Activated CD4-positive, alpha-beta T cell treated with anti-CD3 and anti-CD28 coated beads, Interleukin-2, amount 50 U/mL, for 48 hours (primary cell): ENCODE results near the gene MOV10.
"Not testable (repeated sequence)": the region's sequence is repeated elsewhere in the genome, so short reads cannot be mapped to it uniquely, and the experiment has no call there.

ENCODE experiments used
- DNase-seq, 2 experiments: peaks; one replicate each; pipeline ENCODE4 v3.0.0-alpha.2; 2020

MOV10 gene, protein sequence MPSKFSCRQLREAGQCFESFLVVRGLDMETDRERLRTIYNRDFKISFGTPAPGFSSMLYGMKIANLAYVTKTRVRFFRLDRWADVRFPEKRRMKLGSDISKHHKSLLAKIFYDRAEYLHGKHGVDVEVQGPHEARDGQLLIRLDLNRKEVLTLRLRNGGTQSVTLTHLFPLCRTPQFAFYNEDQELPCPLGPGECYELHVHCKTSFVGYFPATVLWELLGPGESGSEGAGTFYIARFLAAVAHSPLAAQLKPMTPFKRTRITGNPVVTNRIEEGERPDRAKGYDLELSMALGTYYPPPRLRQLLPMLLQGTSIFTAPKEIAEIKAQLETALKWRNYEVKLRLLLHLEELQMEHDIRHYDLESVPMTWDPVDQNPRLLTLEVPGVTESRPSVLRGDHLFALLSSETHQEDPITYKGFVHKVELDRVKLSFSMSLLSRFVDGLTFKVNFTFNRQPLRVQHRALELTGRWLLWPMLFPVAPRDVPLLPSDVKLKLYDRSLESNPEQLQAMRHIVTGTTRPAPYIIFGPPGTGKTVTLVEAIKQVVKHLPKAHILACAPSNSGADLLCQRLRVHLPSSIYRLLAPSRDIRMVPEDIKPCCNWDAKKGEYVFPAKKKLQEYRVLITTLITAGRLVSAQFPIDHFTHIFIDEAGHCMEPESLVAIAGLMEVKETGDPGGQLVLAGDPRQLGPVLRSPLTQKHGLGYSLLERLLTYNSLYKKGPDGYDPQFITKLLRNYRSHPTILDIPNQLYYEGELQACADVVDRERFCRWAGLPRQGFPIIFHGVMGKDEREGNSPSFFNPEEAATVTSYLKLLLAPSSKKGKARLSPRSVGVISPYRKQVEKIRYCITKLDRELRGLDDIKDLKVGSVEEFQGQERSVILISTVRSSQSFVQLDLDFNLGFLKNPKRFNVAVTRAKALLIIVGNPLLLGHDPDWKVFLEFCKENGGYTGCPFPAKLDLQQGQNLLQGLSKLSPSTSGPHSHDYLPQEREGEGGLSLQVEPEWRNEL

DNA sequence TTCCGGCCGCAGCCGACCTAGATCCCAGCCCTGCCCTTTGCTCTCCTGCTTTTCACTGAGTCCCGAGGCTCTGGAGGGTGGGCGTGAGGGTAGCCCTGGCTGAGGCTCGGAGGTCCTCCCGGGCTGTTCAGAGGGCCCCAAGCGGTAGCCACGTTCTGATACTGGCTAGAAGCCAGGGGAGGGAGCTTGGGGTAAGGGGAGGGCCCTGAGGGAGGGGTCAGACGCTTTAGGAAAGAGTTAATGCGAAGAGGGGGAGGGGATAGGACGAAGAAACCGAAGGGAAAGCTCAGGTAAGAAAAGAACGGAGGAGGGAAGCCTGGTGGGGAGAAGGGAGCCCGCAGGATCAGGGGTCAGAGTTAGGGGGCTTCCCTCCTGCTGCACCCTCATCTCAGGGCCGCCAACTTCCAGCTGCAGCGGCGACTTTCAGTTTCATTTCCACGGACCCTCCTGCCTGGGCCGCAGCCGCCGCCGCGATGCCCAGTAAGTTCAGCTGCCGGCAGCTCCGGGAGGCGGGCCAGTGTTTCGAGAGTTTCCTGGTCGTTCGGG is at the start of gene MOV10:
Gene MOV10, plus strand, starts transcription at position 220 of the 546 bp plus-strand sequence. Its CDS starts 254 bp downstream, at position 474.
- DNase-seq = peak; percentile 66 to 75

DNA sequence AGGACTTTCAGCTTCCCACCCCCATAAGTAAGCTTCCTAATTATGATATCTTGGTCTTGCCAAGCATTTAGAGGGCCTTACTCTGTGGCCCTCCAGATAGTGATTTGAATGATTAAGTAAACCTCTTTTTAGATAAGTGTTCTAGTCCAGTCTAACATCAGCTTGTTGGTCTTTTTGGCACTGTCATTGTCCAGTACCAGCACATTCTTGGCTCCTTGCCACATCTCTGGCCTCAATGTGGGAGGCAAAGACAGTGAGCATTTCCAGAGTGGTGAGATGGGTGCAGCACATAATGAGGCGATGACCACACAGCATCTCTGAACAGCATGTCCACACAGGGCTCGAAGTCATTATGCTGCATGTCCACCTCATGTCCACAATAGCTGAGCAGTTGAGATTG is 48.8 kb upstream of the MOV10 start:
- no peak for DNase-seq

DNA sequence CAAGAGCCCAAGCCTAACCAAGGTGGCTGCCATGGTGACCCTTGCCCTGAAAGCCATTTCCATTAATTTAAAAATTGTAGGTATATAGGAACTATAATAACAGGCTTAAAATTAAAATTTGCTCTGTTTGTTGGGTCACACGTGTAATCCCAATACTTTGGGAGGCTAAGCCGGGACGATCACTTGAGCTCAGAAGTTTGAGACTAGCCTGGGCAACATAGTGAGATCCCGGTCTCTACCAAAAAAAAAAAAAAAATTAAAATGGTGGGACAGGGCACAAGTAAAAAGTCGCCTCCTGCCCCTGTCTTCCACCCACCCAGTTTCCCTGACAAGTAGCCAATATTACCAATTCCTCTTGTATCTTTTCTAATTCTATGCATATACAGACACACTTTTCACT is 48.3 kb upstream of the MOV10 start:
- DNase-seq = no peak

DNA sequence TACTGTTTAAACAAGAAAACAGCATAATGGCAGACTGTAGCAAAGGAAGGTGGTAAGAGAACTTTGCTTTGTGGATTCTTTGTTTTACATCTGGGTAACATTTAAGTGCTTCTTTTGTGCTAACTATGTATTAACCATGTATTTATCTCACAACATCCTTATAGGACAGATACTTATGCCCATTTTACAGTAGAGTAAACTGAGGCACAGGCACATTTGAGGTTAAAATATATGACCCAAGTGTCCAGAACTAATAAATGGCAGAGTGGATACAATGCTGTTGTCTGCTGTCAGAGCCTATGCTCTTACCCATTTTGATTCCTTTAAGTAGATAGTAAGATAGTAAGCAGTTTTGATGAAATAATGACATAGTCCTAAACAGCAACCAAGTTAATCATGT is 47.6 kb upstream of the MOV10 start:
- DNase-seq = no peak

DNA sequence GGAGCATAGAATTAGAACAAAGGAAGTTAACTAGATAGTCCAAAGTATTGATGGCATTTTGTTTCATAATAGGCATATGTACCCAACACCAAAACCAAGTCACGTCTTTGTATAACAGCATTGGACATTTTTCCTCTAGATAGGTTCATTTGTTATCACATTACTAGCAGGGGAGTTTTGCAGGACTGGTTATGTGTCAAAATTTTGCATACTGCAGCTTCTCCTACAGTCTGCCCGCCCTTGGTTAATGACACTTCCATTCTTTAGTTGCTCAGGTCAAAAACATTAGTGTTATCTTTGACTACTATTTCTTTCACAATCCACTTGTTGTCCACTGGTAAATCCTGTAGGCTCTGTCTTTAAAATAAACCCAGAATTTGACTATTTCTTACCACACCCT is 45.9 kb upstream of the MOV10 start:
- DNase-seq = no peak

DNA sequence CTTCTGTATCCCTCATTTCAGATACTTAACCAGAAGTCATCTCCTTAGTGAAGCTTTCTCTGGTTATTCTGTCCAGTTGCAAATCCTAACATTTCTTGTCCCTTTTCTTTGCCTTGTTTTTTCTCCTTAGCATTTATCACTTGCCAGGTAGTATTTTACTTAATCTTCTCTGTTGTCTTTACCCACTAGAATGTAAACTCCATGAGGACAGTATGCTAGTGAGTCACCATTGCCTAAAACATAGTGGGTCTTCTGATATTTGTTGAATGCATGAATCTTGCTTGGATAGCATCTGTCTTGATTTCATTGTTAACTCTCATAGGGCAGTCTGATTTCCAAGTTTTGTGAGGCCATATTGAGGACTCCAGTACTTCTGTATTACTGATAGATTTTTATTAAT is 45.2 kb upstream of the MOV10 start:
- DNase-seq = no peak

DNA sequence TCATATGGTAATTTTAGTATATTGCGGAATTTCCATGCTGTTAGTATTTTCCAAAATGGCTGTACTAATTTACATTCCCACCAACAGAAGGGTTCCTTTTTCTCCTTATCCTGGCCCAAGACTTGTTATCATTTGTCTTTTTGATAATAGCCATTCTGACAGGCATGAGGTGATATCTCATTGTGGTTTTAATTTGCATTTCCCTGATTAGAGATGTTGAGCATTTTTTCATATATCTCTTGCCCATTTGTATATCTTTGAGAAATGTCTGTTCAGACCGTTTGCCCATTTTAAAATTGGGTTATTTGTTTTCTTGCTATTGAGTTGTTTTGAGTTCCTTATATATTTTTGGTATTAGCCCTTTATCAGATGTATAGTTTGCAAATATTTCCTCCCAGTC is 40.8 kb upstream of the MOV10 start:
- no peak for DNase-seq

DNA sequence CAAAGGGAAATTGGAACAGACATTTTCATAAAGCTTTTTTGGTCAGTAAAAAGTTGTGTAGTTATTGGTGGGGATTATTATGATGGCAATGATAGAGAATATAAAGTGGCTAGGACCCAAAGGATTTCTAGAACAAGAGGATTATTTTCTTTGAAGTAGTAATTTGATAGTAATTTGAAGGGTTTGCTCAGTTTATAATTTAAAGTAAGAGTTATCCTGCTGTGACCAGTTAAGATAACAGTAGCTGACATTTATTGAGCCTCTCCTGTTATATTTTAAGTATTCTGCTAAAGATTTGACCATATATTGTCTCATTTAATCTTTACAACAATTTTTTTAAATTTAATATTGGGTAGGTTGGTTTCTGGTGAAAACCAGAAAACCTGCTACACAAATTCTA is 40.1 kb upstream of the MOV10 start:
- no peak for DNase-seq

DNA sequence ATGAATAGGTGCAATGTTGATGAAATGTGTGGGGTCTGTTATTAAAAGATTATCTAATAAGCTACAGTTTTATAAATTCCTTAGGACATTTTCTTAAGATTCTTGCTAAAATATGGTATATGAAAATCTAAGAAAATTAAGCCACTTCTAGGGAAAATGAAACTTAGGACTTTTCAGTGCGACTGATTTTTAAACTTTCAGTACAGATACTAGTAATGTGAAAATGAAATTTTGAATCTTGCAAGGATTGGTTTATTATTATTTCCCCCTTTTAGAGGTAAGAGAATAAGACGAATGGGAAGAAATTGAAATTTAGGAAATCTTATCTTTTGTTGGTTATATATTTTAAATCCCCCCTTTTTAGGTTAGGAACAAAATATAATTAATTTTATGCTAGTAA is 38.4 kb upstream of the MOV10 start:
- DNase-seq = no peak

DNA sequence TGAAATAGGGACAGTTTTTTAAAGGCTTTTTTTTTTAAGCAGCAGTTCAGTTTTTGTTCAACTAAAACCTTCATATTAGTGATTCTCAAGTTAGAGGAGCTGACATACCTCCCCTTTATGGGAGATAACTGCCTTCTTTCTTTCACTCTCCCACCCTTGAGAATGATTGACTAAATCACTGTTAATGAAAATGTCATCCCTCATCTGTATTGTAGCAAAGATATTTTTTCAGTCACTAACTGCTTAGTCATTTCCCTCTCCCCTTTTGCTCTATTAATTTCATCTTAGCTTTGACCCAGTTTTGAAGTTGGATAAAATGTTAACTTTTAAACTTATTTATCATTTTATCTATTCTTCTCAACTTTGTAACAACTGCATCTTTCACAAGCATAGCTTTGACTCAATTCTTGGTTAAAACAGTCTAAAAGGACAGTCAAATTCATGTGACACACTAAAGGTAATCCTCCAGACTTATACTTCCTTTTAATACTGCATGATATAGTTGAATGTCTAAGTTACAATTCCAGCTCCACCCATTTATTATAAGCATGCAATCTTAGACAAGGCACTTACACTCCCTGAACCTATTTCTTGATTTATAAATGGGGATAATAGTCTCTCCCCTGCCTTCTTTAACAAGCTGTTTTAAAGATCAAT is 37.7 kb upstream of the MOV10 start:
- DNase-seq = no peak

DNA sequence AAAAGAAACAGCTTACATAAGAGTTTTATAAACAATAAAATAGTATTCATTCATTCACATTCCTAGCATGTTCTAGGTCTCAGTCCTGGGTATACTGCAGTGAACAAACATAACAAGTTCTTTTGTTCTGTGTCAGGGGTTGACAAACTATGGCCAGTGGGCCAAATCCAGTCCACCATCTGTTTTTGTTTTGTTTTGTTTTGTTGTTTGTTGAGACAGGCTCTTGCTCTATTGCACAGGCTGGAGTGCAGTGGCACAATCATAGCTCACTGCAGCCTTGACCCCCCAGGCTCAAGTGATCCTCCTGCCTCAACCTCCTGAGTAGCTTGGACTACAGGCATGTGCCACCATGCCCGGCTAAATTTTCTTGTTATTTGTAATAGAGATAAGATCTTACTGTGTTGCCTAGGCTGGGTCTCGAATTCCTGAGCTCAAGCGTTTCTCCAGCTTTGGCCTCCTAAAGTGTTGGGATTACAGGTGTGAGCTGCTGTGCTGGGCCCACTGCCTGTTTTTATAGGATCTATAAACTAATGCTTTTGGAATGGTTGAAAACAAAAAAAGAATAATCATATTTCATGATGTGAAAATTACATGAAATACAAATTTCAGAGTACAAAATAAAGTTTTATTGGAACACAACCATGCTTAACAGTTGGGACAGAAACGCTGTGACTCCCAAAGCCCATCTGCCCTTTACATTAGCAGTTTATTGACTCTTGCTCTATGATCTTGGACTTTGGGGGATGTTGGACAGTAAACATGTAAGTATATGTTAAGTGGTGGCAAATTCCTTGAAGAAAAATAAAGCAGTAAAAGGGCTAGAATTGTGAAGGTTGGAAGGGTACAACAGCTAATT is 37.0 kb upstream of the MOV10 start:
- no peak for DNase-seq

DNA sequence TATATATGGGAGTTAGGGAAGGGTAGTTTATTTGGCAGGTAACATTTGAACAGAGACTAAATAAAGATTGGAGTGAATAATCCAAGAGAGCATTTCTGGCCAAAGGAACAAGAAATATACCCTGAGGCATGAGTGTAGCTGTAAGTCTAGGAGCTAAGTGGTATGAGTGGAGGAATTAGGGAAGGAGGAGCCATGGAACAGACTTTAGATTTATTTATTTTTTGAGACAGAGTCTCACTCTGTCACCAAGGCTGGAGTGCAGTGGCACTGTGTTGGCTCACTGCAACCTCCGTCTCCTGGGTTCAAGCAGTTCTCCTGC is 36.4 kb upstream of the MOV10 start:
- no peak for DNase-seq

DNA sequence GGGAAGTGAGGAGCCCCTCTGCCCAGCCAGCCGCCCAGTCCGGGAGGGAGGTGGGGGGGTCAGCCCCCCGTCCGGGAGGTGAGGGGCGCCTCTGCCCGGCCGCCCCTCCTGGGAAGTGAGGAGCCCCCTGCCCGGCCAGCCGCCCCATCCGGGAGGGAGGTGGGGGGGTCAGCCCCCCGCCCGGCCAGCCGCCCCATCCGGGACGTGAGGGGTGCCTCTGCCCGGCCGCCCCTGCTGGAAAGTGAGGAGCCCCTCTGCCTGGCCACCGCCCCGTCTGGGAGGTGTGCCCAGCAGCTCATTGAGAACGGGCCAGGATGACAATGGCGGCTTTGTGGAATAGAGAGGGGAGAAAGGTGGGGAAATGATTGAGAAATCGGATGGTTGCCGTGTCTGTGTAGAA is 34.0 kb upstream of the MOV10 start:
- DNase-seq = not testable (repeated sequence)

DNA sequence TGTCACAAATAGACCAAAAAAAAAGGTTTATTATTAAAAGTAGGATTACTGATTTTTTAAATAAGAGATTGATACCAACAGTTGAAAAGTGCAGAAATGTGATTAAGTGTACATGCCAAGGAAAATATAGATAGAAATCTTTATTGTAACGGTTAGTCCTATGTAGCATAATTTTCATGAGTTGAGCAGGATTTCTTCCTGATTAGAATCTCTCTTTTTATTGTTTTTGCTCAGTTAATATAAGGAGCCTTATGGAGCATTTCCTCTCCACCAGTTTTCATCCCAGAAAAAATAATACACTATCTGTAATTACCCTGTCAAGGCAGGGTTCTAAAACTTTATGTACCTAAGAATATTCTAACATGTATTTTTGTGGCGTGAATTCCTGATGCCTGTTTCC is 31.4 kb upstream of the MOV10 start:
- no peak for DNase-seq

DNA sequence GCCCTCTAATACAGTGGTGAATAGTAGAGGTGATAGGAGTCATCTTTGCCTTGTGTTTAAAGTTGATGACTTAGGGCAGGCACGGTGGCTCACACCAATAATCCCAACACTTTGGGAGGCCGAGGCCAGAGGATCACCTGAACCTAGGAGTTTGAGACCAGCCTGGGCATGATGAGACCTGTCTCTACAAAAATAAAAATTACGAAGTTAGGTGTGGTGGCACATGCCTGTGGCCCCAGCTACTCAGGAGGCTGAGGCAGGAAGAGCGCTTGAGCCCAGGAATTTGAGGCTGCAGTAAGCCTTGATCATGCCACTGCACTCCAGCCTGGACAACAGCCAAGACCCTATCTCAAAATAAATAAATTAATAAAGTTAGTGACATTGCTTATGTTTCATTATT is 28.2 kb upstream of the MOV10 start:
- DNase-seq = no peak

DNA sequence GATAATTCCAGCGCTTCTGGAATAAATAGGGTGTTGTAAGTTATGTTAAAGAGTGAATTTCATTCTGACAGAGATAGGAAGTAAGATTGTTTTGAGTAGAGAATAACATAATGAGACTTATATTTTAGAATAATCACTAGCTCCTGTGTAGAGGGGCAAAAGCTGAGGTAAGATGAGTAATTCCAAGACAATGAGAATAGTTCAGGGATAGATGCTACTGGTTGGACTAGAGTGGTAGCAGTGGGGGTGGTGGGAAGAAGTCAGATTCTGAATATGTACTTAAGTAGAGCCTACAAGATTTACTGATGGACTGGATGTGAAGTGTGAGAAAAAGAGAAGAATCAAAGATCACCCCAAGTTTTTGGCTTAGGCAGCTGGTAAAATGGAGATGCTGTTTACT is 23.3 kb upstream of the MOV10 start:
- DNase-seq = no peak

DNA sequence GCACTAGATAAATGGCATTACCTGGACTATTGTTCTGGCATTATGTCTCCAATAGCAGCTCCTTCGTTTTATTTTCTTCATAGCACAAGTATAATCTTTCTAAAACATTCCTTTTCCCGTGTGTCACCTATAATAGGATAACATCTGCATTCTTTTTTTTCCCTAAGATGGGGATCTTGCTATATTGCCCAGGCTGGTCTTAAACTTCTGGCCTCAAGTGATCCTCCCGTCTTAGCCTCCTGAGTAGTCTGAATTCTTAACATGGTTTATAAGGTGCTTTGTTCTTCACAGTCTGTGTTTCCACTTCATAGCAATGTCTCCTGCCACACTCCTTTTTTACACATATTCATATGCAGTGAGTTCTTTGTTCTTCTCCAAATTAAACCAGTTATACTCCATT is 8.6 kb upstream of the MOV10 start:
- DNase-seq = no peak

DNA sequence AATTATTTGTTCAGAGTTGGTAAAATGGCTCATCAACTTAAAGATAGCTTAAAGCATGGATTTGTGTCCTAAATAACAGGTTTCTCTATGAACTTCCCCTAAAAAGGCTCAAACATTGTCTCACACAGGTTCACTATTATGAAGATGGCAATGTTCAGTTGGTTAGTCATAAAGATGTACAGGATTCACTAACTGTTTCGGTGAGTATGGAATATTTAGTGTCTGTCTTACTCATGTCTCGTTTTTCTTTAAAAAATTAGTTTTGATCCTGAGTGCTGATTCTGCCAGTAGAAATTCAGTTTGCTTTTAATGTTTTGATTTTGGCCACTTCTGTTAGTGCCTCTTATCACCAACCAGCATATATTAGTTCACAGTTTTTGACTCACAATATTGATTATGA is 7.5 kb upstream of the MOV10 start:
- DNase-seq = no peak

DNA sequence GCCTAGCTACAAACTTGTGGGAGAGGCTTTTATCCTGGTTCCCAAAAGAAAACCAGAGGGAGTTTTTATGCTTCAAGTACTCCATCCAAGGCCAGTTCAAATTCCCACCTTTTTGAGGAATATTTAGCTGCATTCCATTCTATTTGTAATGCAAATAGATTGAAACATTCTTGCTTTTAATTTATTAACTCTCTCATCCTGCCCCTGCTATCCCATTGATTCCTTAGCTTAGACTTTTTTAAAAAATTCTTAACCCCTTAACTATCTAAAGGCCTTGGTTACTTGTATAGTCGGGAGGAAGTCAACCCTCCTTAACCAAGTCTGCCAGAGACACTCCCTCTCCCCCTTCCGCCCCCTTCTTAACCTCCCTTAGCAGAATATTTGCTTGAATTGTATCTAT is 2.5 kb upstream of the MOV10 start:
- no peak for DNase-seq

DNA sequence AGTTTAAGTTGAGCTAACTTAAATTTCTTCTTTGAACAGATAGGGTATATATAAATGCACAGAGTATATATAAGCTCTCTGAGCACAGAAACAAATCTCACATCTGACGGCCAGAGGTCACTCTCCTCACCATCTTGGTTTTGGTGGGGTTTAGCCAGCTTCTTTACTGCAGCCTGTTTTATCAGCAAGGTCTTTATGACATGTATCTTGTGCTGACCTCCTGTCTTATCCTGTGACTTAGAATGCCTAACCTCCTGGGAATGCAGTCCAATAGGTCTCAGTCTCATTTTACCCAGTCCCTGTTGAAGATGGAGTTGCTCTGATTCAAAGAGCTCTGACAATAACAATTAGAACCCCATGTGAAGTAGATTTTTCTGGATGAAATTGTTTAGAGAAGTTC is 1.6 kb upstream of the MOV10 start:
- DNase-seq = no peak

DNA sequence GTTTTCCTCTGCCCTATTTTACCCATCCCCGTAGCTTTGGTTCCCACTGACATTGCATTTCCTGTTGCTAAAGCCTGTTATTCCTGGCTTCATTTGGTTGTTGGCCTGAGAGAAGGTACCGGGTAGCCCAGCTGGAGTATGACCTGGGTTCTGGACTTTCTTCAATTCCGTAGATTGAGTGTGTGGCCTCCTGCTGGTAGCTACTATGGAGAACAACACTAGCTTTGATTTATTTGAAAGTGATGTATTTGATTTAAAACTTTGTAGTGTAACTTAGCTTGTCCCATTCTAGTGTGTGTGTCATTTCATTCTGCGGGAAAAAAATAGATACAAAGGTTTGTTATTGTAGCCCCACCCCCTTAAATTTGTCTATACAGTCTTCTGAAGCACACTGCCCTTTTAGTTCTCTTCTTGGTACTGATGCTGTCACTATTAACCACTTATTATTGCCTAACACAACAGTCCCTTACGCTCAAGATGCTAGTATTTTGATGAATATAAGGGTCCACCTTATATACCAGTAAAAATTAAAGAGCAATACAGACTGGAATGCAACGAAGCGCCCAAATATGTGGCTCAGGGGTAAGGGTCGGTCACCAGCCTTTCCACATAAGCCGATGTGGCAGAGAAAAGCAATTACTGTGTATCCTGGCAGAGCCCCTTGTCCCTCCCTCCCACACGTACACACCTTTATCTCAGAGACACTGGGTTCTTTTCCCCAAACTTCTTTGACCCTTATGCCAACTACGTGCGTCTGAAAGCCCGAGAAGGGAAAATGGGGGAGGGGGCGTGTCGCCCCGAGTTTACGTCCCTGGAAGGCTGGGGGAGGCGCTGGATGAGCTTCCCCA is 643 bp upstream of the MOV10 start:
- DNase-seq = no peak
